Activated CD4-positive, alpha-beta memory T cell treated with anti-CD3 and anti-CD28 coated beads for 36 hours (primary cell): ENCODE data around the gene HMG20A. TPM values are rescaled to one million over a fixed set of nuclear protein-coding genes. Genes with fewer than 3 reads are reported as not detected.

Source experiments
- CTCF ChIA-PET: fragments of 350-600 bp; sonication (Branson Sonifier 250); formaldehyde crosslinking; loops from one replicate; lab custom pipeline; 2021; ENCODE audit warnings: antibody characterized with exemption, inconsistent platforms; lab: Charles Lee
- POLR2A ChIA-PET: fragments of 350-600 bp; sonication (Branson Sonifier 250); formaldehyde crosslinking; loops from one replicate; lab custom pipeline; 2021; ENCODE audit warnings: antibody characterized with exemption; lab: Charles Lee
- DNase-seq: peaks from one replicate; pipeline ENCODE4 v3.0.0-alpha.2; 2020
- H3K27ac Mint-ChIP-seq: one replicate; pipeline ENCODE4 v1.8.0; 2021; ENCODE audit warnings: mixed read lengths
- H3K27me3 Mint-ChIP-seq: one replicate; pipeline ENCODE4 v1.8.0; 2021; ENCODE audit warnings: mixed read lengths
- H3K36me3 Mint-ChIP-seq: one replicate; pipeline ENCODE4 v1.8.0; 2021; ENCODE audit warnings: mixed read lengths
- H3K4me1 Mint-ChIP-seq: one replicate; pipeline ENCODE4 v1.8.0; 2021; ENCODE audit warnings: low read depth, mixed read lengths
- H3K4me3 Mint-ChIP-seq: one replicate; pipeline ENCODE4 v1.8.0; 2021; ENCODE audit warnings: mild to moderate bottlenecking, mixed read lengths
- H3K9me3 Mint-ChIP-seq: one replicate; pipeline ENCODE4 v1.8.0; 2021; ENCODE audit warnings: mixed read lengths
- intact Hi-C: fragments of 100-400 bp; cut with micrococcal nuclease; formaldehyde crosslinking; loops from one replicate; pipeline ENCODE4 v1.15.1; 2023
- total RNA-seq, 2 experiments: library from RNA; stranded (reverse); gene quantifications; one replicate each; pipeline ENCODE4 v1.2.3, GENCODE V29; 2021

Gene HMG20A
- total RNA-seq, 2 experiments from 2014 or later: 34.8 to 41.5 TPM

- no peaks in the 10 kb centered on the region for H3K9me3 Mint-ChIP-seq
- intact Hi-C loops: no loop called here
- CTCF ChIA-PET: no interaction called here
- no peak overlapping the region for H3K27ac Mint-ChIP-seq
- no peak for DNase-seq
- H3K36me3 Mint-ChIP-seq: peaks cover 15% of the 10 kb centered on the region
- POLR2A ChIA-PET: no interaction called here
- peaks cover 20% of the 10 kb centered on the region for H3K4me1 Mint-ChIP-seq
- H3K27me3 Mint-ChIP-seq: no peaks in the 10 kb centered on the region
- H3K4me3 Mint-ChIP-seq: no peak overlapping the region
Observed at GRCh38 chr15:77484994-77485393, 64.3 kb downstream of the HMG20A start.

- ChIA-PET POLR2A (no interaction called here), CTCF (interaction anchor here (1.3 kb wide), 1 partner anchor 11 kb away, joined by 3 read pairs; no protein-coding TSS in a partner anchor)
- H3K36me3 Mint-ChIP-seq: peaks cover 17% of the 10 kb centered on the region
- peaks cover 22% of the 10 kb centered on the region for H3K4me1 Mint-ChIP-seq
- H3K27me3 Mint-ChIP-seq: no peaks in the 10 kb centered on the region
- H3K9me3 Mint-ChIP-seq: no peaks in the 10 kb centered on the region
- DNase-seq: no peak
- intact Hi-C loops: no loop called here
- H3K4me3 Mint-ChIP-seq: no peak overlapping the region
- H3K27ac Mint-ChIP-seq: no peak overlapping the region
Observed at GRCh38 chr15:77486542-77487468, 66.1 kb downstream of the HMG20A start.

GRCh38 chr15:77487469-77487842 lies 66.8 kb downstream of the HMG20A start:
- no peak overlapping the region for H3K27ac Mint-ChIP-seq
- H3K27me3 Mint-ChIP-seq: no peaks in the 10 kb centered on the region

GRCh38 chr15:77487888-77488287 lies 67.2 kb downstream of the HMG20A start:
- intact Hi-C loops: no loop called here
- CTCF ChIA-PET: interaction anchor here (1.3 kb wide), 1 partner anchor 10 kb away, joined by 3 read pairs; no protein-coding TSS in a partner anchor
- H3K4me3 Mint-ChIP-seq: no peak overlapping the region
- no peak overlapping the region for H3K27ac Mint-ChIP-seq
- POLR2A ChIA-PET: no interaction called here
- no peaks in the 10 kb centered on the region for H3K9me3 Mint-ChIP-seq
- H3K27me3 Mint-ChIP-seq: no peaks in the 10 kb centered on the region
- DNase-seq: no peak
- H3K36me3 Mint-ChIP-seq: peaks cover 13% of the 10 kb centered on the region
- peaks cover 24% of the 10 kb centered on the region for H3K4me1 Mint-ChIP-seq

More at GRCh38 chr15:77487469-77487842, 66.8 kb downstream of the HMG20A start:
- Mint-ChIP-seq H3K4me1 (peaks cover 22% of the 10 kb centered on the region), H3K36me3 (peaks cover 17% of the 10 kb centered on the region), H3K4me3 (no peak overlapping the region), H3K9me3 (no peaks in the 10 kb centered on the region)
- POLR2A ChIA-PET: no interaction called here
- intact Hi-C loops: no loop called here
- CTCF ChIA-PET: interaction anchor here (1.3 kb wide), 1 partner anchor 10 kb away, joined by 3 read pairs; no protein-coding TSS in a partner anchor
- no peak for DNase-seq

GRCh38 chr15:77489647-77490046 lies 69.0 kb downstream of the HMG20A start:
- no peak for DNase-seq
- H3K27ac Mint-ChIP-seq: no peak overlapping the region
- no peaks in the 10 kb centered on the region for H3K9me3 Mint-ChIP-seq
- POLR2A ChIA-PET: no interaction called here
- intact Hi-C loops: loop anchor here (10.0 kb wide), 1 partner anchor 585 kb away; the partner anchor contains the start of gene SCAPER
- H3K4me1 Mint-ChIP-seq: peaks cover 39% of the 10 kb centered on the region
- peaks cover 8% of the 10 kb centered on the region for H3K36me3 Mint-ChIP-seq
- H3K4me3 Mint-ChIP-seq: no peak overlapping the region
- H3K27me3 Mint-ChIP-seq: no peaks in the 10 kb centered on the region
- CTCF ChIA-PET: interaction anchor here (0.6 to 1.0 kb wide), 3 partner anchors 13 to 371 kb away, joined by 3 to 4 read pairs (median 3); no protein-coding TSS in a partner anchor

GRCh38 chr15:77493324-77493907 lies 72.7 kb downstream of the HMG20A start:
- H3K27me3 Mint-ChIP-seq: no peaks in the 10 kb centered on the region
- CTCF ChIA-PET: interaction anchor here (0.6 to 1.5 kb wide), 5 partner anchors 11 to 520 kb away, joined by 3 to 5 read pairs (median 5); no protein-coding TSS in a partner anchor
- H3K4me3 Mint-ChIP-seq: no peak overlapping the region
- intact Hi-C loops: loop anchor here (10.0 kb wide), 1 partner anchor 589 kb away; the partner anchor contains the start of gene SCAPER
- no peaks in the 10 kb centered on the region for H3K9me3 Mint-ChIP-seq
- no peak overlapping the region for H3K27ac Mint-ChIP-seq
- H3K4me1 Mint-ChIP-seq: peaks cover 20% of the 10 kb centered on the region
- DNase-seq: peak; percentile 15
- H3K36me3 Mint-ChIP-seq: peaks cover 2% of the 10 kb centered on the region
- POLR2A ChIA-PET: interaction anchor here (0.6 to 0.7 kb wide), 2 partner anchors 14 to 1894 kb away, joined by 4 read pairs; no protein-coding TSS in a partner anchor

GRCh38 chr15:77494073-77494867 lies 73.6 kb downstream of the HMG20A start:
- POLR2A ChIA-PET: interaction anchor here (0.6 kb wide), 1 partner anchor 1893 kb away, joined by 4 read pairs; no protein-coding TSS in a partner anchor
- H3K27ac Mint-ChIP-seq: no peak overlapping the region
- H3K4me1 Mint-ChIP-seq: peaks cover 19% of the 10 kb centered on the region

GRCh38 chr15:77494964-77495363 lies 74.3 kb downstream of the HMG20A start:
- Mint-ChIP-seq H3K4me3 (no peak overlapping the region), H3K4me1 (peaks cover 19% of the 10 kb centered on the region), H3K9me3 (no peaks in the 10 kb centered on the region), H3K36me3 (peaks cover 2% of the 10 kb centered on the region), H3K27me3 (no peaks in the 10 kb centered on the region), H3K27ac (no peak overlapping the region)
- ChIA-PET POLR2A (no interaction called here), CTCF (interaction anchor here (0.6 to 6.5 kb wide), 5 partner anchors 309 to 521 kb away, joined by 3 to 80 read pairs (median 40); no protein-coding TSS in a partner anchor)
- intact Hi-C loops: loop anchor here (5.0 to 10.0 kb wide), 2 partner anchors 523 to 590 kb away; partner anchors contain the start of gene SCAPER
- no peak for DNase-seq

More at GRCh38 chr15:77494073-77494867, 73.6 kb downstream of the HMG20A start:
- intact Hi-C loops: loop anchor here (10.0 kb wide), 1 partner anchor 589 kb away; the partner anchor contains the start of gene SCAPER
- no peak for DNase-seq
- CTCF ChIA-PET: interaction anchor here (0.6 to 6.5 kb wide), 7 partner anchors 12 to 521 kb away, joined by 3 to 80 read pairs (median 5); no protein-coding TSS in a partner anchor
- Mint-ChIP-seq H3K27me3 (no peaks in the 10 kb centered on the region), H3K4me3 (no peak overlapping the region), H3K36me3 (peaks cover 2% of the 10 kb centered on the region), H3K9me3 (no peaks in the 10 kb centered on the region)

GRCh38 chr15:77495838-77496596 lies 75.3 kb downstream of the HMG20A start:
- intact Hi-C loops: loop anchor here (2.0 to 10.0 kb wide), 3 partner anchors 377 to 591 kb away; partner anchors contain the start of gene SCAPER
- ChIA-PET POLR2A (no interaction called here), CTCF (interaction anchor here (1.0 to 6.5 kb wide), 9 partner anchors 13 to 591 kb away, joined by 3 to 80 read pairs (median 4); no protein-coding TSS in a partner anchor)

GRCh38 chr15:77496715-77497109 lies 76.0 kb downstream of the HMG20A start:
- Mint-ChIP-seq H3K36me3 (no peaks in the 10 kb centered on the region), H3K27ac (no peak overlapping the region), H3K27me3 (no peaks in the 10 kb centered on the region), H3K4me1 (peaks cover 17% of the 10 kb centered on the region), H3K4me3 (no peak overlapping the region), H3K9me3 (no peaks in the 10 kb centered on the region)
- CTCF ChIA-PET: interaction anchor here (0.6 to 6.5 kb wide), 31 partner anchors 9 to 1203 kb away, joined by 3 to 80 read pairs (median 4); no protein-coding TSS in a partner anchor
- intact Hi-C loops: loop anchor here (1.0 to 10.0 kb wide), 4 partner anchors 309 to 592 kb away; partner anchors contain the start of gene SCAPER
- POLR2A ChIA-PET: no interaction called here
- DNase-seq: peak; percentile 81

More at GRCh38 chr15:77495838-77496596, 75.3 kb downstream of the HMG20A start:
- H3K9me3 Mint-ChIP-seq: no peaks in the 10 kb centered on the region
- no peak overlapping the region for H3K27ac Mint-ChIP-seq
- no peak overlapping the region for H3K4me3 Mint-ChIP-seq
- no peak for DNase-seq
- no peaks in the 10 kb centered on the region for H3K27me3 Mint-ChIP-seq
- no peaks in the 10 kb centered on the region for H3K36me3 Mint-ChIP-seq
- H3K4me1 Mint-ChIP-seq: peaks cover 17% of the 10 kb centered on the region
